ENCODE results near the gene PAK2.

Gene PAK2

DNA sequence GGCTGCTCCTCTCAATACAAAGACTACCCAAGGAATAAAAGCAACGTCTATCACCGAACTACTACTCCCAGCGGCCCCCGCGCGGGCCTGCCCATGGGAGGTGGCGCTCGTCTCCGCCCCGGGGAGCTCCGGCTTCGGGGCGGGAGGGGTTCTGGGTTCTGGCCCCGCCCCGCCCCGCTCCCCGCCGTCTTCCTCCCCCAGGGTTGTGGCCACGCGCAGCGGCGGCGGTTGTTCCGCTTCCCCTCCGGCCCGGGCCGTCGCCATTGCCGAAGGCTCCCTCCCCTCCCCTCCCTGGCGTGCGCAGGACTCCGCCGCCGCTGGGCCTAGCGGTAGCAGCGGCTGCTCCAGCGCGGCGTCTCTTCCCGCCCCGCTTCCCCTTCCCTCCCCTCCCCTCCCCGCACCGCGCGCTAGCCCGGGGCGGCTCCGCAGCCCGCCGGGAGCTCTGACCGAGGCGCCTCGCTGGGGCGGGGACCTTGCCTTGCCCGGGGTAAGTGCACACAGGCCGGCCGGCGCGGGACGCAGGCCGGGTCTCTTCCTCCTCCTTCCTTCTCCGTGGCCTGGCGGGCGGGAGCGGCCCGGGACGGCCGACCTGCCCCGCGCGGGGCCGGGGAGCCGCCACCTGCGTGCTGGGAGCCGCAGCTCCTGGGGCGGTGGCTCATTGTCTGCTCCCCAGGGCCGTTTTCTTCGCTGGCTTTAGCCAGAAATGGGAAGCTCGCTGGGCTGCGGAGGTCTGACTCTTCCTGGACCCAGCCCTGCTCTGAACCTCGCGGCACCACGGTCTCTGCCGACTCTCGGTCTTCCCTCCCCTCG lies at the start of gene PAK2:
TSS of gene PAK2 (plus strand) at position 187 of the 810 bp plus-strand sequence. CDS start 42,790 bp downstream, outside the sequence.
- H3K4me3 ChIP-seq (ENCODE audit: low read depth, low read length) = peak within 1 kb of the TSS; percentile 96
- H3K36me3 ChIP-seq (ENCODE audit: insufficient read depth, low read length) = no peaks in the 10 kb centered on the region
- H2AFZ ChIP-seq (ENCODE audit: low read length, unreplicated experiment) = peak within 1 kb of the TSS; percentile 79
- peaks cover 49% of the 10 kb centered on the region for H3K79me2 ChIP-seq (ENCODE audit: control insufficient read depth, insufficient read depth, low read length, unreplicated experiment)
- H3K27me3 ChIP-seq (ENCODE audit: insufficient read depth, low read length) = no peaks in the 10 kb centered on the region
- H3K27ac ChIP-seq (ENCODE audit: low read depth, low read length) = peak within 1 kb of the TSS; percentile 98
- H3K4me1 ChIP-seq (ENCODE audit: control insufficient read depth, insufficient read depth, low read length, unreplicated experiment) = peaks cover 7% of the 10 kb centered on the region

DNA sequence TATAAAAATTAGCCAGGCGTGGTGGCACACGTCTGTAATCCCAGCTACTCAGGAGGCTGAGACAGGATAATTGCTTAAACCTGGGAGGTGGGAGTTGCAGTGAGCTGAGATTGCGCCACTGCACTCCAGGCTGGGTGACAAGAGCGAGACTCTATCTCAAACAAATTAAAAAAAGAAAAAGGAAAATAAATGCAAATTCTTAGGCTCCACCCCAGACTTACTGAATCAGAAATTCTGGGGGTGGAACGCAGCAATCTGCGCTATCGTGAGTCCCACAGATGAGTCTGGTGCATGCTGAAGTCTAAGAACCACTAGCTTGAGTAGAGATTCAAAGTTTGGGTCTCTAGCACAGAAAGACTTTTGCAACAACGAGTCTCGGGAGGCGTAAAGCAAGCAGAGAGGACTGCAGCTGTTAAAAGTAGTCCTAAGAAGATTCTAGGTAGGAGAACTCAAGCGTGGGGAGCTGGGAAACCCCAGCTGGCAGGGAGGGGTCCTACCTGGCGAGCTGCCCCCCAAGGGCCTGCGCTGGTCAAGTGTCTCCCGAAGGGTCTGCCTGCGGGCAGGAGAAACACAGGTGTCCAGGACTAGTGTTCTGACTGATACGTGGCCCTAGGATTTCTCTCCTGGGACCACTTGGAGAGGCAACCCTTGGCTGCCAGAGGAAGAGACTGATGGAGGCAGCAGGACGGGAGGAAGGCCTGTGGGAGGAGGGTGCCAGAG lies 49.6 kb upstream of the PAK2 start:
- Histone ChIP-seq H3K4me1 (ENCODE audit: control insufficient read depth, insufficient read depth, low read length, unreplicated experiment) (peaks cover 22% of the 10 kb centered on the region), H3K79me2 (ENCODE audit: control insufficient read depth, insufficient read depth, low read length, unreplicated experiment) (no peaks in the 10 kb centered on the region), H3K27ac (ENCODE audit: low read depth, low read length) (no peak overlapping the region), H2AFZ (ENCODE audit: low read length, unreplicated experiment) (no peak overlapping the region), H3K36me3 (ENCODE audit: insufficient read depth, low read length) (no peaks in the 10 kb centered on the region), H3K27me3 (ENCODE audit: insufficient read depth, low read length) (no peaks in the 10 kb centered on the region), H3K4me3 (ENCODE audit: low read depth, low read length) (no peak overlapping the region)

DNA sequence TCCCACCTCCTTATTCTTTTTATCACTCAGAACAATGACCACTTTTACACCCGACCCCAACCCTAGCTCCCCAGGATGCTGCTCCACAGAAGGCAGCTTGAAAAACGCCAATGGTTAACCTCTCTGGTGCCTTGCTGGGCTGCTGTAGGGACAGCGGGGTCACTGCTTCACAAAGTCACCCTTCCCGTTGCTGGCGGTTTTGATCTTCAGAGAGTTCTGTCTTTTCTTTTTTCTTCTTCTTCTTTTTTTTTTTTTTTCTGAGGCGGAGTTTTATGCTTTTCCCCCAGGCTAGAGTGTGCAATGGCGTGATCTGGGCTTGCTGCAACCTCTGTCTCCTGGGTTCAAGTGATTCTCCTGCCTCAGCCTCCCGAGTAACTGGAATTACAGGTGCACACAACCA lies 48.3 kb upstream of the PAK2 start:
- Histone ChIP-seq H3K79me2 (ENCODE audit: control insufficient read depth, insufficient read depth, low read length, unreplicated experiment) (no peaks in the 10 kb centered on the region), H3K27ac (ENCODE audit: low read depth, low read length) (no peak overlapping the region), H2AFZ (ENCODE audit: low read length, unreplicated experiment) (no peak overlapping the region), H3K27me3 (ENCODE audit: insufficient read depth, low read length) (no peaks in the 10 kb centered on the region), H3K4me1 (ENCODE audit: control insufficient read depth, insufficient read depth, low read length, unreplicated experiment) (peaks cover 16% of the 10 kb centered on the region), H3K4me3 (ENCODE audit: low read depth, low read length) (no peak overlapping the region), H3K36me3 (ENCODE audit: insufficient read depth, low read length) (no peaks in the 10 kb centered on the region)

DNA sequence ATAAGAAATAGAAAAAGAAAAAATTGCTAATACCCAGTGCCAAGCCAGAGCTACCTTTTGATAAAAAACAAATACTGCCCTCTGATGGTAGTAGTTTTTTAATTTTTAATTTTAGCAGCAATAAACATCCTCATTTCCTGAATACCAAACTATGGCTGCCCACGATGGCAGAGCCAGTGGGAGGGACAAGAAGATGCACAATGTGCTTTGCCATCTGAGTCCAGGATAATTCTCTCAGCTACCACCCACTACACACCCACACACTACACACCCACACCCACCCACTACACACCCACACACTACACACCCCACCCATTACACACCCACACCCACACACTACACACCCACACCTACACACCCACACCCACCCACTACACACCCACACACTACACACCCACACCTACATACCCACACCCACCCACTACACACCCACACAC lies 45.4 kb upstream of the PAK2 start:
- H3K79me2 ChIP-seq (ENCODE audit: control insufficient read depth, insufficient read depth, low read length, unreplicated experiment) = no peaks in the 10 kb centered on the region
- H3K27me3 ChIP-seq (ENCODE audit: insufficient read depth, low read length) = no peaks in the 10 kb centered on the region
- H3K4me3 ChIP-seq (ENCODE audit: low read depth, low read length) = no peak overlapping the region
- peak overlapping the region; percentile 50 for H2AFZ ChIP-seq (ENCODE audit: low read length, unreplicated experiment)
- H3K27ac ChIP-seq (ENCODE audit: low read depth, low read length) = no peak overlapping the region
- no peaks in the 10 kb centered on the region for H3K36me3 ChIP-seq (ENCODE audit: insufficient read depth, low read length)
- no peaks in the 10 kb centered on the region for H3K4me1 ChIP-seq (ENCODE audit: control insufficient read depth, insufficient read depth, low read length, unreplicated experiment)

DNA sequence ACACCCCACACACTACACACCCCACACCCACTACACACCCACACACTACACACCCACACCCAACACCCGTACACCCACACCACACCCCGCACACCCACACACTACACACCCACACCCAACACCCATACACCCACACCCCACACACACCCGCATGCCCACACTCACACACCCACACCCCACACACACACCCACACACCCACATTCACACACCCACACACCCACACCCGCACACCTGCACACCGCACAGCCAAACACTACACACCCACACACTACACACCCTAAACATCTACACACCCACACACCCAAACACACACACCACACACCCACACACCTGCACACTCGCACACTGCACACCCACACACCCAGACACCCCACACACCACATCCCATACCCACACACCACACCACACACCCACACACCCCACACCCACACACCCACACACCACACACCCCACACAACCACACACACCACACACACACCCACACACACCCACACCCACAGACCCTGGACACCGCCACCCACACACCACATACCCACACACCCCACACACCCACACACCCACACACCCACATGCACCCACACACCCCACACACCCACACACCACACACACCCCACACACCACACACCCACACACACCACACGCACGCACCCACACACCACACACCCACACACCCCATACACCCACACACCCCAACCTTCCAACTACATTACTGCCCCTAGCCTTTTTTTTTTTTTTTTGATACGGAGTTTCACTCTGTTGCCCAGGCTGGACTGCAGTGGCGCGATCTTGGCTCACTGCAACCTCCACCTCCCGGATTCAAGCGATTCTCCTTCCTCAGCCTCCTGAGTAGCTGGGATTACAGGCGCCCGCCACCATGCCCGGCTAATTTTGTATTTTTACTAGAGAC lies 44.5 kb upstream of the PAK2 start:
- H3K27me3 ChIP-seq (ENCODE audit: insufficient read depth, low read length) = no peaks in the 10 kb centered on the region
- H3K4me1 ChIP-seq (ENCODE audit: control insufficient read depth, insufficient read depth, low read length, unreplicated experiment) = no peaks in the 10 kb centered on the region
- H2AFZ ChIP-seq (ENCODE audit: low read length, unreplicated experiment) = no peak overlapping the region
- no peaks in the 10 kb centered on the region for H3K36me3 ChIP-seq (ENCODE audit: insufficient read depth, low read length)
- no peaks in the 10 kb centered on the region for H3K79me2 ChIP-seq (ENCODE audit: control insufficient read depth, insufficient read depth, low read length, unreplicated experiment)
- H3K4me3 ChIP-seq (ENCODE audit: low read depth, low read length) = no peak overlapping the region
- H3K27ac ChIP-seq (ENCODE audit: low read depth, low read length) = no peak overlapping the region

DNA sequence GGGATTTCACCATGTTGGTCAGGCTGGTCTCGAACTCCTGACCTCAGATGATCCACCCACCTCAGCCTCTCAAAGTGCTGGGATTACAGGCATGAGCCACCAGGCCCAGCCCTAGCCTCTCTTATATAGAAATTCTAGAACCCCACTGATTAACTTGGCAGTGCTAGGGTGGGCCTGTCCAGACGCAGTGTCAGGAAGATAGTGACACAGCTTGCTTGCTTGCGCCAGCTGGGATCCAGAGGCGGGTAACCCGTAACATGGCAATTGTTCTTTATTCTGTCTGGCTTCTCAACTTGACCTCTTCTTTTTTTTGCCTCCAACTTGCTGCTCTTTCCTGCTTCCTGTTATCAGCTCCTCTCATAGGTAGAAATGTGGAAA lies 43.8 kb upstream of the PAK2 start:
- no peak overlapping the region for H2AFZ ChIP-seq (ENCODE audit: low read length, unreplicated experiment)
- no peaks in the 10 kb centered on the region for H3K79me2 ChIP-seq (ENCODE audit: control insufficient read depth, insufficient read depth, low read length, unreplicated experiment)
- H3K36me3 ChIP-seq (ENCODE audit: insufficient read depth, low read length) = no peaks in the 10 kb centered on the region
- H3K27me3 ChIP-seq (ENCODE audit: insufficient read depth, low read length) = no peaks in the 10 kb centered on the region
- no peak overlapping the region for H3K4me3 ChIP-seq (ENCODE audit: low read depth, low read length)
- no peak overlapping the region for H3K27ac ChIP-seq (ENCODE audit: low read depth, low read length)
- H3K4me1 ChIP-seq (ENCODE audit: control insufficient read depth, insufficient read depth, low read length, unreplicated experiment) = no peaks in the 10 kb centered on the region

DNA sequence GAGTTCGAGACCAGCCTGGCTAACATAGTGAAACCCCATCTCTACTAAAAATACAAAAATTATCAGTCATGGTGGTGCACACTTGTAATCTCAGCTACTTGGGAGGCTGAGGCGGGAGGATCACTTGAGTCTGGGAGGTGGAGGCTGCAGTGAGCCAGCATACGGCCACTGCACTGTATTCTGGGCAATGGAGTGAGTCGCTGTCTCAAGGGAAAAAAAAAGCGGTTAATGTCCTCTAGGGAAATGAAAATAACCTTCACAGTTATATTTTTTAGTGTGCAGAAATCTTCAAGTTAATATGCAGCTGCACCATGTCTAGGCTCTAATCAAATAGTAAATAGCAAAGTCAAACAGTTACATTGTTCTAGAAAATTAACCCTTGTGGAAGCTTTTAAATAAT lies 42.4 kb upstream of the PAK2 start:
- Histone ChIP-seq H3K4me1 (ENCODE audit: control insufficient read depth, insufficient read depth, low read length, unreplicated experiment) (no peaks in the 10 kb centered on the region), H3K79me2 (ENCODE audit: control insufficient read depth, insufficient read depth, low read length, unreplicated experiment) (no peaks in the 10 kb centered on the region), H3K36me3 (ENCODE audit: insufficient read depth, low read length) (no peaks in the 10 kb centered on the region), H3K27ac (ENCODE audit: low read depth, low read length) (no peak overlapping the region), H2AFZ (ENCODE audit: low read length, unreplicated experiment) (no peak overlapping the region), H3K4me3 (ENCODE audit: low read depth, low read length) (no peak overlapping the region), H3K27me3 (ENCODE audit: insufficient read depth, low read length) (no peaks in the 10 kb centered on the region)

DNA sequence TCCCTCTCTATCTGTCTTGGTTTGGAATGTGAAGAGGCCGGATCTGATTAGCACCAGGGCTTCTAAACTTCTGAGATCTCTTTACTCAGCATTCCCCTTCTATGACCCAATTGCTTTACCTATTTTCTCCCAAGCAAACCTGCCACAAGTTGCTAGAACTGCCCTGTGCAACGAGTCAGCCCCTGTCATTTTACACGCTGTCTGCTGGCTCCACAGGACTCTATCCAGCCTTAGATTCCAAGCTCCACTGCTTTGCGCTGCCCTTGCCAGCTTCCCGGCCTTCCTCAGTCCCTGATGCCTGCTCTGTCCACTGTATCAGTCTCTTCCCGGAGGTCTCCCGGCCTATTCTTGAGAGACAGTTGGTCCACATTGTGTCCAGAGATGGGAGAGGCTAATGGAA lies 39.9 kb upstream of the PAK2 start:
- Histone ChIP-seq H3K36me3 (ENCODE audit: insufficient read depth, low read length) (no peaks in the 10 kb centered on the region), H3K4me1 (ENCODE audit: control insufficient read depth, insufficient read depth, low read length, unreplicated experiment) (no peaks in the 10 kb centered on the region), H2AFZ (ENCODE audit: low read length, unreplicated experiment) (no peak overlapping the region), H3K4me3 (ENCODE audit: low read depth, low read length) (no peak overlapping the region), H3K27ac (ENCODE audit: low read depth, low read length) (no peak overlapping the region), H3K27me3 (ENCODE audit: insufficient read depth, low read length) (no peaks in the 10 kb centered on the region), H3K79me2 (ENCODE audit: control insufficient read depth, insufficient read depth, low read length, unreplicated experiment) (no peaks in the 10 kb centered on the region)

DNA sequence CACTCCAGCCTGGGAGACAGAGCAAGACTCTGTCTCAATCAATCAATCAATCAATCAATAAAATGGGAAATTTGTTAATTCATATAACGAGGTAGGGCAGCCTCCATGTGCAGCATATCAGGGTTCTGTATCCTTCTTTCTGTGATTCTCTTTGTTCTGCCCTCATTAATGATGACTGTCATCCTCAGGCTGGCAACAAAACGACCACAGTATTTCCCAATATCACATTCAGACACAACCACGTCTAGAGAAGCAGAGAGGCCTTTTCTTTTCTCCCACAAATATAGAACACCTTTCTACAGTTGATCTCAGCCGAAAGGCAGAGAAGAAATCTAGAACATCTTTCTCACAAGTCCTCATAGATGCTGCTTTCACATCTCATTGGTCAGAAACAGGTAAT lies 38.9 kb upstream of the PAK2 start:
- Histone ChIP-seq H3K27me3 (ENCODE audit: insufficient read depth, low read length) (no peaks in the 10 kb centered on the region), H2AFZ (ENCODE audit: low read length, unreplicated experiment) (no peak overlapping the region), H3K4me3 (ENCODE audit: low read depth, low read length) (no peak overlapping the region), H3K27ac (ENCODE audit: low read depth, low read length) (no peak overlapping the region), H3K4me1 (ENCODE audit: control insufficient read depth, insufficient read depth, low read length, unreplicated experiment) (no peaks in the 10 kb centered on the region), H3K79me2 (ENCODE audit: control insufficient read depth, insufficient read depth, low read length, unreplicated experiment) (no peaks in the 10 kb centered on the region), H3K36me3 (ENCODE audit: insufficient read depth, low read length) (no peaks in the 10 kb centered on the region)

DNA sequence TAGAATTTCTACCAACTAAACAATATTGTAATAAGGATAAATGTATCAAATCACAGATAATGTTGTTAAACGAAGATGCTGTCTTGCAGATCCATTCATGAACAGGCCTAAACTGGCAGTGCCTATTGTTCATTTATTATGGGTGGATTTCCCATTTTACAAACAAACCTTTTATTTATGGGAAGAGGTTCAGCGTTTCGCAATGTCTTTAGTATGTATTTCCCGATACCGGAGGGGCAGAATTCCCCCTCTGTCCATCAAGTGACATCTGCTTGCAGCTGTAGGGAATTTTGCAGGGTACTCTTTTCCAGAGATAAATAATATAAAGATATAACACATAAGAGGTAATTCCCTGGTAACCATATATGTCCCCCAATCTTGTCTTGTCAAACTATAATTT lies 33.3 kb upstream of the PAK2 start:
- no peaks in the 10 kb centered on the region for H3K27me3 ChIP-seq (ENCODE audit: insufficient read depth, low read length)
- no peak overlapping the region for H3K4me3 ChIP-seq (ENCODE audit: low read depth, low read length)
- H3K79me2 ChIP-seq (ENCODE audit: control insufficient read depth, insufficient read depth, low read length, unreplicated experiment) = no peaks in the 10 kb centered on the region
- no peak overlapping the region for H2AFZ ChIP-seq (ENCODE audit: low read length, unreplicated experiment)
- H3K36me3 ChIP-seq (ENCODE audit: insufficient read depth, low read length) = no peaks in the 10 kb centered on the region
- no peaks in the 10 kb centered on the region for H3K4me1 ChIP-seq (ENCODE audit: control insufficient read depth, insufficient read depth, low read length, unreplicated experiment)
- no peak overlapping the region for H3K27ac ChIP-seq (ENCODE audit: low read depth, low read length)
